ENCODE measurements around the gene SORBS2.

DNA sequence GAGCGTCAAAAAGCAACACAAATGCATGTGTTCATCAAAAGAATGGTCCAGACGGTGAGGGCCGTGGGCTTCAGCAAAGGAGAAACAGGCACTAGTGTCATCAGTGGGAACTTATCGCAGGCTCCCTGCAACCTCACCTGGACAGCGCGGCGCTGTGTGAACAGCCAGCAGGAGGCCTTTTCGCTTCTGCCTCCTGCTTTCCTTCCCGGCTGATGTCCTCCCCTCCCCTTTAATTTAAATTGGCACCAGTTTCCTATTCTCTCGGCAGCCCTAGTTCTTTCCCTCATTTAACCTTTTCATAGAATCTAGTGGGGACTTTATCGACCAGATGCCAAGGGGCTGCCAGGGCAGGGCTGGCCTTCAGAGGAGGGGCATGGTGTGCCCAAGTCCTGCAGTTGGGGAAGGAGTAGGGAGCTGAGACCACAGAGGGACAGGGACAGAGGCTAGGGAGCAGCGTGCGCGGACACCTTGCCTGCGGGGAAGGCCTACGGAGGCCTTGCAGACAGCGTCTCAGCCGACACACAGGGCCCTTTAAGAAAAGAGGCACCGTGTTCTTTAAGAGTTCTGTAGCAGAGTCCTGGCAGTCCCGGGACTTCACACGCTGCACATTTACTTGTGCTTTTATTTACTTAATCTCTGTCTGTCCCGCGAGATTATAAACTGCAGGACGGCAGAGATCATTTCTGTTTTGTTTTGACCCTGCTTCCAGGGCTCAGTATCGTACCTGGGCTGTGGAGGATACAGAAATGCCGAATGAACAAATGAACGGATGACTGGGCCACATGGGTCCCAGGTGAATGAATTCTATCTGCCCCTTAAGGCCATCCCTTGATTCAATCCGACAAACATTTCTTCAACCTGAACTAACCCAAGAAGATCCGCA, 8.4 kb upstream of the SORBS2 start:
- TF ChIP-seq, protein P1, sequence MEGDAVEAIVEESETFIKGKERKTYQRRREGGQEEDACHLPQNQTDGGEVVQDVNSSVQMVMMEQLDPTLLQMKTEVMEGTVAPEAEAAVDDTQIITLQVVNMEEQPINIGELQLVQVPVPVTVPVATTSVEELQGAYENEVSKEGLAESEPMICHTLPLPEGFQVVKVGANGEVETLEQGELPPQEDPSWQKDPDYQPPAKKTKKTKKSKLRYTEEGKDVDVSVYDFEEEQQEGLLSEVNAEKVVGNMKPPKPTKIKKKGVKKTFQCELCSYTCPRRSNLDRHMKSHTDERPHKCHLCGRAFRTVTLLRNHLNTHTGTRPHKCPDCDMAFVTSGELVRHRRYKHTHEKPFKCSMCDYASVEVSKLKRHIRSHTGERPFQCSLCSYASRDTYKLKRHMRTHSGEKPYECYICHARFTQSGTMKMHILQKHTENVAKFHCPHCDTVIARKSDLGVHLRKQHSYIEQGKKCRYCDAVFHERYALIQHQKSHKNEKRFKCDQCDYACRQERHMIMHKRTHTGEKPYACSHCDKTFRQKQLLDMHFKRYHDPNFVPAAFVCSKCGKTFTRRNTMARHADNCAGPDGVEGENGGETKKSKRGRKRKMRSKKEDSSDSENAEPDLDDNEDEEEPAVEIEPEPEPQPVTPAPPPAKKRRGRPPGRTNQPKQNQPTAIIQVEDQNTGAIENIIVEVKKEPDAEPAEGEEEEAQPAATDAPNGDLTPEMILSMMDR (IDR thresholded peaks at IDR 0.05), result no peak
- no peak for TF ChIP-seq POLR2A (IDR thresholded peaks at IDR 0.05; ENCODE audit: low read depth)
- TF ChIP-seq EP300 (IDR thresholded peaks at IDR 0.05), result no peak
- no peak for TF ChIP-seq POLR2AphosphoS5 (IDR thresholded peaks at IDR 0.05)
